ENCODE measurements around the gene CLDN7.

- TF ChIP-seq, protein P1, sequence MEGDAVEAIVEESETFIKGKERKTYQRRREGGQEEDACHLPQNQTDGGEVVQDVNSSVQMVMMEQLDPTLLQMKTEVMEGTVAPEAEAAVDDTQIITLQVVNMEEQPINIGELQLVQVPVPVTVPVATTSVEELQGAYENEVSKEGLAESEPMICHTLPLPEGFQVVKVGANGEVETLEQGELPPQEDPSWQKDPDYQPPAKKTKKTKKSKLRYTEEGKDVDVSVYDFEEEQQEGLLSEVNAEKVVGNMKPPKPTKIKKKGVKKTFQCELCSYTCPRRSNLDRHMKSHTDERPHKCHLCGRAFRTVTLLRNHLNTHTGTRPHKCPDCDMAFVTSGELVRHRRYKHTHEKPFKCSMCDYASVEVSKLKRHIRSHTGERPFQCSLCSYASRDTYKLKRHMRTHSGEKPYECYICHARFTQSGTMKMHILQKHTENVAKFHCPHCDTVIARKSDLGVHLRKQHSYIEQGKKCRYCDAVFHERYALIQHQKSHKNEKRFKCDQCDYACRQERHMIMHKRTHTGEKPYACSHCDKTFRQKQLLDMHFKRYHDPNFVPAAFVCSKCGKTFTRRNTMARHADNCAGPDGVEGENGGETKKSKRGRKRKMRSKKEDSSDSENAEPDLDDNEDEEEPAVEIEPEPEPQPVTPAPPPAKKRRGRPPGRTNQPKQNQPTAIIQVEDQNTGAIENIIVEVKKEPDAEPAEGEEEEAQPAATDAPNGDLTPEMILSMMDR (IDR thresholded peaks at IDR 0.05; ENCODE audit: low read depth, low read length): no peak
- TF ChIP-seq EZH2phosphoT487 (IDR thresholded peaks at IDR 0.05; ENCODE audit: low read depth): no peak
Measured at GRCh38 chr17:7284911-7285310, 22.6 kb upstream of the CLDN7 start.
